HG03045 (cell line): ENCODE results near the gene JAK3.

ENCODE experiments used
- ATAC-seq: cut with Tn5 transposase; IDR thresholded peaks from one replicate; pipeline ENCODE4 v1.9.1; 2021; ENCODE audit warnings: mild to moderate bottlenecking, moderate library complexity; ENCODE audit not compliant: unreplicated experiment

The JAK3 gene

GRCh38 chr19:17866312-17866963 lies 18.7 kb upstream of the JAK3 start:
- ATAC-seq = no peak

GRCh38 chr19:17865364-17866311 lies 17.9 kb upstream of the JAK3 start:
- ATAC-seq = no peak

GRCh38 chr19:17863520-17864182 lies 15.9 kb upstream of the JAK3 start:
- ATAC-seq = no peak

GRCh38 chr19:17862711-17863519 lies 15.1 kb upstream of the JAK3 start:
- no peak for ATAC-seq

- ATAC-seq = no peak
Observed at GRCh38 chr19:17861542-17862402, 14.0 kb upstream of the JAK3 start.

- ATAC-seq = no peak
Observed at GRCh38 chr19:17860993-17861360, 13.2 kb upstream of the JAK3 start.

GRCh38 chr19:17860331-17860992 lies 12.7 kb upstream of the JAK3 start:
- ATAC-seq = no peak

GRCh38 chr19:17859533-17860330 lies 11.9 kb upstream of the JAK3 start, which contains the start of gene RPL18A:
TSS of gene RPL18A (plus strand) at chr19:17859910. CDS start at chr19:17859957, 47 bp downstream.
- peak; percentile 91 for ATAC-seq

- ATAC-seq = no peak
Observed at GRCh38 chr19:17855280-17856152, 7.7 kb upstream of the JAK3 start.

GRCh38 chr19:17854061-17854460 lies 6.3 kb upstream of the JAK3 start:
- ATAC-seq = no peak

GRCh38 chr19:17848595-17849292 lies 962 bp upstream of the JAK3 start:
- ATAC-seq = no peak

- ATAC-seq = no peak
Observed at GRCh38 chr19:17846146-17846545, 1.6 kb downstream of the JAK3 start.

- no peak for ATAC-seq
Observed at GRCh38 chr19:17843908-17844490, 3.8 kb downstream of the JAK3 start.

GRCh38 chr19:17843292-17843827 lies 4.4 kb downstream of the JAK3 start:
- ATAC-seq = no peak

GRCh38 chr19:17842663-17843291 lies 5.0 kb downstream of the JAK3 start:
- no peak for ATAC-seq
